ENCODE measurements around the gene SUFU.

The SUFU gene

DNA sequence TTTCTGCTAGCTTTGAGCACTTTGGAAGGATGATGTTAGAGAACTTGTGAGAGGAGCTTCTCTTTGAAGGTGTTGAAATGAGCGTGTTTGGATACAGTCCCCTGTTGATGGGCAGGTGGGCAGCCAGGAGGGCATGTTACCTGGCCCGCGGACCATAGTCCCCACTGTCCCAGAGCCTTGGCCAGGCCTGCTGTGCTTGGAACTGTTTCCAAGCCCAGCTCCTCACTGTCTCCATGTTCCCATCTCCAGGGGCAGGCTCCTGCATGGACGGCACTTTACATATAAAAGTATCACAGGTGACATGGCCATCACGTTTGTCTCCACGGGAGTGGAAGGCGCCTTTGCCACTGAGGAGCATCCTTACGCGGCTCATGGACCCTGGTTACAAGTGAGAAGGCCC, 113.3 kb downstream of the SUFU start:
- DNase-seq, result no peak

DNA sequence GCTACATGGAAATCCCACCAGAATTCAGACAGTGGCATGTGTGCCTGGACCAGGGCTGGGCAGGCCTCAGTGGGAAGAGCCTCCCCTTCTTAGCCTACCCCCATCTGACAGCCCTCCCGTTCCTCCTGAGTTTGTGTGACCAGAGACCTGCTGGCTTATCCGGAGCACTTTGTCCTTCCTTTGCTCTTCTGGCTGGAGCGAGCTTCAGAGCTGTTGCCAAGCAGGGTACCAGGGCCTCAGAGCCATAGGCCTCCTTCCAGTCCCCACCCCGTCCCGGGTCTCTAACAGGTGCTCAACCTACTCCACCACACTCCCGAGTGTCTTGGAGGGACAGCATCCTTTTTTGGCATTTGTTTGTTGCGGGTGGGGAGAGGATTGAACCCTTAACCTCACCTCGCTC, 114.0 kb downstream of the SUFU start:
- no peak for DNase-seq

DNA sequence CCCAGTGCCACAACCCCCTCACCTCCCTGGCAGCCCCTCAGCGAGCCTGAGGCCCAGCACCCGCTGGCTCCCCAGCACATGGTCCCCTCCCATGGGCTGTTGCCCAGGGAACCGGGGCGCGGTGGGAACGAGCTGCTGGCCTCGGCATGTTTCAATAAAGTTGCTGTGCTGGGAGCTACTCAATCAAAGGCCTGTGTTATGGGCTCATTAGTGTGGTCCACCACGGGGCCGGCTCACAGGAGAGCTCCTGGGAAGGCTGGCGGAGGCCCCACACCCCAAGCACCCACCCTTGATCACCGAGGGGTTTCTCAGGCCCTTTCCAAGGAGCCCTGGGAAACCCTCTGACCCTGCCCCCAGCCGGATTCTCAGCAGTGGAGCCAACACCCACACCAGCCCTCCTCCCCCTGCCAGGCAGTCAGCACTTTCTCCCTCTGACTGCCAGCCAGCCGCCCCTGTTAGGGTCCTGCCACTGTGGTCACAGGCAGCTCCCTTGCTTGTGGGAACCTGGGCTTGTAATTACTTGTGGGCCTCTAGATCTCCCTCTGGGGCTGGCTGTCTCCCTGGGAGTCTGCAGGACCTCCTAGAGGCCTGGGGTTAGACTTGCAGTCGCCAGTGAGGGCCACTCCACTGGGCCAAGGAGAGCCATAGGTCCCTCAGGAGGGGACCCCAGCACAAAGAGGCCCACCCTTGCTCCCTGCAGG, 115.7 kb downstream of the SUFU start:
- peak in 22 of 56 donors; percentile 28 to 72 (median 52) for DNase-seq

DNA sequence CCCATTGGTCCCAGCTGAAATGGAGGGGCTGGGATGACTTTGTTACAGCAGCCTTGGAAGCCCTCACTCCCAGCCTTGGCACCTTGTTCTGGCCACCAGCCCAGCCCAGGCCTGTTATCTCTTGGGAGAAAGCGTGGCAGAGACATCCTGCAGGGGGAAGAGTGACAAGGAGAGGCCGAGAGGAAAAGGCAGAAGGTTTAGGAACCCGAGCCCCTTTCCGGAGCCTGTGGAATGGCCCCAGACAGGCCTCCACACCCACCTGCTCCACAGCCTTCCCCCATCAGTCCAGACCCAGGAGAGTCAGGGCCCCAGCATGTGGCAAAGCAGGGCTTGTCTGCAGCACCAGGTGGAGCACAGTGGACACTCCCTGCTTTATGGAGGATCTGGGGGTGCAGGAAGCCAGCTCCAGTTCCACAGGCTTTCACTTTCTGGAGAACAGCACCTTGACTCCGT, 116.4 kb downstream of the SUFU start:
- no peak for DNase-seq

DNA sequence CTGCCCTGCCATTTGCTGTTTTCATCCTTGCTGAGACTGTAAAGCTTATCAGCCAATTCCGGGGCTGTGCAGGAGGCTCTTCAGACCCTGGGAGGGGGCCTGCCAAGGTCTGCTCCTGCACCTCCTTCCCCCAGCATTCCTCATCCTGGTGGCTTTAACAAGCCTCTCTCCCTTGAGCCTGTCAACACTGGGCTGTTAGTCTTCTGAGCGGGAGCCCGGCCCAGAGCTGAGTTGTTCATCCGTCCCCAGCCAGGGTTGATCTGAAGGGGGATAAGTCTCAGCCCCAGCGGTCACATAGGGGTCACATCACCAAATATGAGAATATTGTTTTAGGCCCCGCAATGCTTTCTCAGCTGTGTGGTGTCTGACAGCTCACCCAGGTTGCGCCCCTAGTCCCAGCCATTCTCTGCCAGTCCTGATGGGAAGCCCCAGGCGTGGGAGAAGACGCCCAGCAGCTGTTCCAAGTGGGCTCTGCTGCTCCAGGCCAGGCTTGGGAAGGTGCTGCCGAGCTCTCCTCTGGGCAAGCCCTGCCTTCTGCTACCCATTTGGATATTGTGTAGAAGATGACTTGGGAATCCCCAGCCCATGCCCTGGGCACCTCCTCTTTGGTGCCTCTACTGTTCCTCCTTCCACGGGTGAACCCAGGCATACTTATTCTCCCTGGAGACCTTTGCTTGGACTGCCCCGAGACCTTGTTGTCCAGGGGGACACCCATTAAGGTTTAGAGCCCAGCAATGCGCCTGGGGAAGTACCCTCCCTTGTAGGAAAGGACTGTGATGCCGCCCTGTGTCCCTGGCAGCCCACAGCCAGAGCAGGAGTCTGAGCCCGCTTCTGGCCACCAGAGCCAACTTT, 117.0 kb downstream of the SUFU start:
- DNase-seq, result peak in 1 of 56 donors; percentile 34

DNA sequence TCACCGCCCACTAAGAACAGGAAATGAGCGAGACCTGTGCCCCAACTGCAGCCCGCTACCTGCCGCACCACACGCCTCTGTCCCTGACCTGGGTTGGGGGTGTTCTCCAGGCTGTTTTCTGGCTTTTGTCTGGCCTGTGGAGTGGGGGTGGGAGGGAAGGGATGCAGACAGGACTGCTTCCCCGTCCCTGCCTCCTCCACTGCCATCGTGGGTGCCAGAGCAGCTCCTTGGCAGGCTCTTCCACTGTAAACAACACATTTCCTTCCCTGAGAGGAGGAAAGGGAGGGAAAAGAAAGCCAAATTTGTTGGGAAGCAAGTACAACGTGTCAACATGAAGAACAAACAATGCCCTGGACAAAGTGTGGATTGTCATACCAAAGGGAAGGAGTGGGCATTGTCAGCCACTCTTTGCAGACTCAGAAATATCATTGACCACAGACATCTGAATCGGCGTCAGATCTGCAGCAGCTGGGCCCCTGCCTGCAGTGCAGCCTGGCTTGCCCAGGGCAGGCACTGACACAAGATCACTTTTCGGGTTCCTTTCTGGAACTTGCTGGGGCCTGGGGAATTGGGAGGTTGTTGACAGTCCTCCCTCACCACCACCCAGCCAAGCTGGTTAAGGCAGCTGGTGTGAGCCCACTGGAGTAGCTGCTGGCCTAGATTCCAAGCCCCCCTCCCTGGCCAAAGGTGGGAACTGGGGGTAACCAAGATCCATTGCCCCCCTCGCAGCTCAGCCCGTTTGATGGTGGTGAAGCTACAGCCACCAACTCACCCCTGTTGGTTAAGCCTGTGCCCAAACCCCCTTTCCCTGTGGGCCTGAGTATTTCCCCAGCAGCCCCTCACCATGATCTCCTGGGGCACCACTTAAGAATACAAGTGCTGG, 117.9 kb downstream of the SUFU start:
- DNase-seq, result peak in 13 of 56 donors; percentile 27 to 57 (median 39)

DNA sequence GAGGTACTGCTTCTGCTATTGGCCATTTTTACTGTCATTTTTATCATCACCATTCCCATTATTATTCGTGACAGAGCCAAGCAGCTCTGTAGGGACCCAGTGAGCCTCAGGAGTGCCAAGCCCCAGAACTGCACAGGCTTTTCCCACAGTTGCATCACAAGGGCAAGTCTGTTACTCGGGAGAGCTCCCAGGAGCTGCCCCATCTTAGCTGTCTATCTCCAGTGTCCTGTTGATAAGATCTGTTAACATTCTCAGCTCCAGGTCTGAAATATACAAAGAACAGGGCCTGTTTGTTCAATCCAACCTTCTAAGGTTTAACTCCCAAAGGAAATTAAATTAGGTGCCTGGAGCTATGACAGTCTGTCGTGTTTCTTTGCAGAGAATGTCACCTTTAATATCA, 120.3 kb downstream of the SUFU start:
- no peak for DNase-seq

DNA sequence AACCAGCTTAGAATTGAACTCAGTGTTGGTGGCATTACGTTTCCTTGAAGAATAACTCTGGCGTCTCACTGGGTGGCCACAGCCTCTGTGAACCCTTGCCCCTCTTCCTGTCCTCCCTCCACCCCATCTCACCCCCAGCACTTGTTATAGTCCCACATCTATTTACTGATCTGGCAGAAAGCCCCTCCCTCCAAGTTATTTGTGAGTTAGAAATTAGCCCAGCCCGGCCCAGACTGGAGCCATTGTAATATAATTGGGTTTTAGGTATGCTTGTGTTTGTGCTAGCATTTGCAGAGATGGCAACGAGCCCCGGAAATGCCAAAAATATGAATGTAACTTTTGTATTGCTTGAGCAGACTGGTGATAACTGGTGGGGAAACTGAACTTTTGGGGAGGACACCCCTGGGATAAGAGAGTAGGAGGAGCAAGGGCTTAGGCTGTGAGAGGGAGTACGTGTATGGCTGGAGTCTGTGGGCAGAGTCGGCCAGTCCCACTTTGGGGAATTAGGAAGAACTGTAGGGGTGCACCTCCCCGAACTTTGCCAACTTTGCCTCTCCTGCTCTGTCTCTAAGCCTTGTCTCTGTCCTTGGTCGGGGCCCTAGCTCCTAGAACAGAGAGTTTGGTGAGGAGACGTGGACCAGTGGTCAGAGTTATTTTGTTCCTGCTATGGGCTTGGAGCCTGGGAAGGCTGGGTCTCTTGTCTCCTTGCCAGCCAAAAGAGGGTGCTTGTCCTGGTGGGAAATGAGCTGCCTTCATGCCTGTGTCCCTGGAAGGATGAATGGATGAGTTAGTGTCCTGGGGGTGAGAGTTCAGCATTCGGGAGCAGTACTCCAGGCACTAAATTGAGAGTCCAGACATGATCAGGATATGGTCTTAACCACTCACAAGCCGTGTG, 121.2 kb downstream of the SUFU start:
- DNase-seq, result no peak

DNA sequence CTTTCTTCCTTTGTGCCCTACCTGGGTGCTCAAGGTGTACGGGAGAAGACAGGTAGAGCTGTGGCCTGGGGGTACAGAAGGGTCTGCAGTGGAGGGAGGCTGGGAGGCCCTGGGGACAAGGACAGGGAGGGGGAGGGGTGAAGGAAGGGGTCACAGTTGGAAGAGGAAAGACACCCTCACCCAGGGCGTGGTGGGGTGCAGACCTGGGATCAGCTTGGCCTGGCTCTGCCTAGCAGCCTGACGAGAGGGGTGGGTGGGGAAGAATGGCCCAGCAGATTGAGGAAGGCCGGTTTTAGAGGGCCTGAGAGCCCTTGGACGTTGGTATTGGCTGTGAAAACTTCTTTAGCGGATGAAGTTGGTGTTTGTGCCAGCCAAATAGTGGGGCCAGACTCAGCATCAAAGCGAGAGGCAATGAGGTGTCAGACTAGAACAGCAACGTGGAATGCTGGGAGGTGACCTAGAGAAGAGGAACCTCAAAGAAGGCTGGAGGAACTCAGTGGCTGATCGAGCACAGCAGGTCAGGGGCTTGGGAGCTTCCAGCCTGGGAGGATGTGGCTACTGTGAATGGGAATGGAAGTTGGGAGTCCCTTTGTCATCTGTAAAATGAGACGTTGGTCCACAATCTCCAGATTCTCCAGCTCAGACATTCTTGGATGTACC, 122.4 kb downstream of the SUFU start:
- DNase-seq, result no peak

DNA sequence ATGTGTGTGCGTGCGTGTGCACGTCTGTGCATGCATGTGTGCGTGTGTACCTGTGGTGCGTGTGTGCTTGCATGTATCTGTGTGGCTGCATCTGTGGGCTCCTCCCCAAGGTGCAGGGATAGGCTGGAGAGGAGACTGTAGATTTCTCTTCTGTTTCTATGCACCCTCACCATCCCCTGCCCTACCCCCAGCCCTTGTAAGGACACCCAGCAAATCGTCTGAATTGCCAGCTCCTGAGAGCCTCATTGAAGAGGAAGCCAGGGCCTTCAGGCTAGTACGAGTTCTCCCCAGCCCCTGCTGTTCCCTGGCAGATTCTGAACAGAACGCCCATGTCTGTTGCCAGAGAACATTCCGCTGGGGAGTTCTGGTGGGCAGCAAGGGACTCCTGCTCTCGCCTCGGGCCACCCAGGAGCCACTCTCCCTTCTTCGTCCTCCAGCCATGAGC, 123.5 kb downstream of the SUFU start:
- DNase-seq, result peak in 33 of 56 donors; percentile 29 to 79 (median 58)

DNA sequence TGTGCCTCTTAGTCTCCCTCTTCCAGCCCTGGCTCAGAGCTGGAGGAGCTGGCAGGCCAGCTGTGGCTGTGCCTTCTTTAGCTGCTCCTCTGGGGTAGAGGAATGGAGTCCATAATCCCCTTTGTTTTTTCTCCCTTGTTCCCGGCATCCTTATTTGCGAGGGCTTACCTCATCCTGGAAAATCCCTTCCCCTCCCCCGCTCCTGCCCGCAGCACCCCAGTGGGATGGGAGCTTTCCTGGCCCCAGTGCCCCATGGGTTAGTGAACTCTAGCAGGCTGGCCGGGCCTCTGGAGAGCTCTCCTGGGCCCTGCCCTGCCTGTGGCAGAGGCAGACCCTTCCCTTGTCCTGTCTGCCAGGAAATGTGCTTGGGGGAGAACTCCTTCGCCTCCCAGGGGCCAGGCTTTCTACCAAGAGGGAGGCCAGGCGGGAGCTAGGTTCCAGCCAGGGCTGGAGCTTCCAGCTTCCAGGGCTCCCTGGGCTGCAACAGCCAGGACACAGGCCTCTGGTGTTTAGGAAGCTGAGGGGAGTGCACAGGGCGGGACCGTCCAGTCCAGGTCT, 124.0 kb downstream of the SUFU start:
- peak in 26 of 56 donors; percentile 42 to 75 (median 64) for DNase-seq

DNA sequence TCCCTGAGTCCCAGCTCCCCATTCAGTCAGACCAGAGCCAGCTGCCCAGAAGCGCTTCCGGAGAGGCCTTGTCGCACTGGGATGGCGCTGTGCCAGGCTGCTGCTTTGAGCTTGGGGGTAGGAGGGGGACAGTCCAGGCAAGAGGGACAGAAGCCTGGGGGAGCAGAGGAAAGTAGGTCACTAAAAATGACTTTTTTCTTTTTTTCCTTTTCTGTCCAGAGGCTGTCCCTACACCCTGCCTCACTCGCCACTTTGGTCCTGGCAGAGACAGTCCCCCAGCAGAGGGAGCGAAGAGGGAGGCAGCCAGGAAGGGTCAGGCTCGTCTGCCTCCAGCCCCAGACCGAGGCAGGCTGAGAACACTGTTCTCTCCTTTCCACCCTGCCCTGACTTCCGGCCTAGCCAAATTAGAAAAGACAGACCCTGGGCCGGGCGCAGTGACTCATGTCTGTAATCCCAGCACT, 124.7 kb downstream of the SUFU start:
- peak in 51 of 56 donors; percentile 38 to 90 (median 75) for DNase-seq

DNA sequence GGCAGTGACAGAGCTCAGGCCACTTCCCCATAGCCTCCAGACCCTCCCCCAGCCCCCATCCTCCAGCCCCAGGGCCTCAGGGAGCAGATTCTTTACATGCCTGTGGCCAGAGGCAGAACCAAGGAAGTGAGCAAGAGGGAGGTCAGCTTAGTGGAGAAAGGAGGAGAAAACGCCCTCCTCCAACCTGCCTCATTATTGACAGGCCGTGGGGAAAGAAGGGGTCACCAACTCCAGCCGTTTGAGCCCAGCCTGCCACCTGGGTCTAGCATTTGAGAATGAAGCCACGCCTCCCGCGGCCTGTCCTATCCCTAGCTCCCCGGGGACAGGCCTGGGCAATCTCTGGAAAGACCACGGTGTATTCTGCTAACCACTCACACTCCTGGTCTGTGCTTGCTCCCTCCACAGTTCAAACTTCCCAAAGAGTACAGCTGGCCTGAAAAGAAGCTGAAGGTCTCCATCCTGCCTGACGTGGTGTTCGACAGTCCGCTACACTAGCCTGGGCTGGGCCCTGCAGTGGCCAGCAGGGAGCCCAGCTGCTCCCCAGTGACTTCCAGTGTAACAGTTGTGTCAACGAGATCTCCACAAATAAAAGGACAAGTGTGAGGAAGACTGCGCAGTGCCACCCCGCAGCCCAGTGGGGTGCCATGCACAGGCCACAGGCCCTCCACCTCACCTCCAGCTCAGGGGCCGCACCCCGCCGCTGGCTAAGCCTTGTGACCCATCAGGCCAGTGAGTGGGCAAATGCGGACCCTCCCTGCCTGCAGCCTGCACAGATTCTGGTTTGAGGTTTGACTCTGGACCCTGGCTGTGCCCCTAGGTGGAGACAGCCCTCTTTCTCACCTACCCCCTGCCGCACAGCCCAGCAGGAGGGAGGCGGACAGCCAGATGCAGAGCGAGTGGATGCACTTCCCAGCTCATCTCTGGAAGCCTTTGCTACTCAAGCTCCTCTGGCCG, 126.2 kb downstream of the SUFU start:
- peak in 5 of 56 donors; percentile 16 to 44 (median 38) for DNase-seq

DNA sequence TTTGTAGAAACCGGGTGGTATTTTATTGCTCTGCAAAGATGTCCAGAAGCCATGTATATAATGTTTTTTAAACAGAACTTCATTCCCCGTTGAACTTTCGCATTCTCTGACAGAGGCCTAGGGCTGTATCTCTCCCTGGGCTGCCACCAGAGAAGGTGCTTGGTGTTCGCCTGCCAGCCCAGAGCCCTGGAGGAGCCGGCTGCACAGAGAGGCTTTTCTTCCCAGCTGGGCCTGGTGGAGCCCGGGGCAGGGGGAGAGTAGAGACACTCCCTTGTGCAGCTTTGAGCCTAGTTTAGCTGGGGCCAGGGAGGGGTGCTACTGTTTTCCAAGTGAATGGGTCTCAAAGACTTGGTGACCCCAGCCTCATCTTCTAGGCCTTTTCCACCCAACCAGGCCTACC, 126.9 kb downstream of the SUFU start:
- peak in 12 of 56 donors; percentile 23 to 45 (median 32) for DNase-seq

DNA sequence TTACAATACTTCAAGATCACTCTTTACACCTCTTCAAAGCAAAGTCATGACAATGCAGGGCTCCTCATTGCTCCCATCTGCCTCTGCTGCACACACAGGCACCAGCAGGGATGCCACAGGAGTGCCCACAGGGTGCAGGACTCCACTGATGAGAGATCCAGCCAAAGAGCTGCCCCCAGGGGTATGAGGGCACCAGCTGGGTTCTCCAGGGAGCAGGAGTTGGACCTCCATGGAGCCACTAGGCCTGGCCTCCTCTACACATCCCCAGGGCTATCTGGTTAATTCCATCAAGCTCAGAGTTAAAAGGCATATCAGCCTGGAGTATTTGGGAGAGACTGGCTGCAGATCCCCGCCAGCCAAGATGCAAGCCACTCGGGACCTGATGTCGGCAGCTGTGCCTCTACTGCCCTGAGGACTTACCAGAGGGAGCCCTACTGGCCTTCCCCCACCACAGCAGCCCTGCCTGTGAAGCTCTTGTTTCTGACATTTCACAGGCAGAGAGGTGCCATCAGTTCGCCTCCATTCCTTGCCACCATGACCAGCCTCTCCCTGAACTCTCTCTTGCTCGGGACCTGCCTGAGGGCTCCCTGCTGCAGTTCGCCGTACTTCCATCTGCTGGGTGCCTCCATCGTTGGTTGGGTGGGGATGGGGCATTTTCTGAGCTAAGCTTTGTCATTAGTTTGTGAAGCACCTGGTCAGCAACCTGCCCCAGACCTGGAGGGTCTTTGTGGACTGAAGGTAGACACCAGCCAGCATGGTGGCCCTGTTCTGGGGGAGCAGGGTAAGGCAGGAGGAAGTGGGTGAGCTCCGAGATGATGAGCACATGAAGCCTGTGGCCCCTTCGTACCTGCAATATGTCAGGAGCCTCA, 128.0 kb downstream of the SUFU start:
- no peak for DNase-seq

DNA sequence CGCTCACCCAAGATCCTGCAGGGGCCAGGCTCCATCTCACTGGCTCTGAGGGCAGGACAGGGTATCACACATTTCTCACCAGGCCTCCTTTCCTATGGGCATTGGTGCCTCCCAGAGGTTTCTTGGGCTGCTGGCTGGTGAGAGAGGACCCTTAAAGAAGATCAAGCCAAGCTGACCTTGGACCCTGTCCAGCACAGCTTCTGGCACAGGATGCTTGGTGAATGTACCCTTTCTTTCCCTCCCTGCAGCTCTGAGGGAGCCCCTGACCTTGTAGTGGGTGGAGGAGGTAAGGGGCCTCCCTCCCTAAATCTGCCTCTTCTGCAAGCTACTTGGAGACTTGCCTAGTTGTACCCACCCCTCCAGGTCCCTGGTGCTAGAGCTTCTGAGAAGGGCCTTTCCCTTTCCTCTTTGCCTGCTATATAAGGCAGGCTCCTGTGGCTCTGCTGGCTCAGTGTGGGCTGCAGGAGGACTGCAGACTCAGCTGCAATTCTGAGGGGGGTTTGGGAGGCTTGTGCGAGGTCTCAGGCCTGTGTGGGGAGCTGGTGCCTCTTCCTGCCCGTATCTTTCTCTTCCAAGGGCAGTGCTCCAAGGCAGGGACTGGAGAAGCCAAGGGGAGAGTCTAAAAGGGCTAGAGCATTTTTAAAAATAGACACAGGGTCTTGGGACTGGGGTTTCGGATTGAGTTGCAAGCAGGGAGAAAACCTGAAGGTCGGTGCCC, 128.8 kb downstream of the SUFU start:
- peak in 2 of 56 donors; percentile 16 to 30 for DNase-seq

All from nucleus accumbens (tissue), 56 donors.